DND-41 (cell line): ENCODE results near the gene PRKAR2B.
"Not testable (repeated sequence)": the region's sequence is repeated elsewhere in the genome, so short reads cannot be mapped to it uniquely, and the experiment has no call there.

Experiments
- ATAC-seq: fragments of 200-7000 bp; cut with Tn5 transposase; 3 replicates; pipeline ENCODE4 v1.9.1; 2021; ENCODE audit warnings: low read depth; ENCODE audit not compliant: insufficient read depth
- DNase-seq: peaks from one replicate; pipeline ENCODE4 v3.0.0-alpha.2; 2020
- H2AFZ ChIP-seq: 2 replicates; pipeline ENCODE4 v1.6.0; 2012; ENCODE audit warnings: low read depth, low read length
- H3K27ac ChIP-seq: 2 replicates; pipeline ENCODE4 v1.5.1; 2012; ENCODE audit warnings: low read length, inconsistent platforms
- H3K27me3 ChIP-seq: fragments of 200-600 bp; sonication (generic); 2 replicates; pipeline ENCODE4 v1.6.0; 2012; ENCODE audit warnings: low read length, mild to moderate bottlenecking, inconsistent platforms; ENCODE audit not compliant: insufficient read depth, poor library complexity
- H3K36me3 ChIP-seq: 2 replicates; pipeline ENCODE4 v1.5.1; 2012; ENCODE audit warnings: low read length, inconsistent platforms; ENCODE audit not compliant: insufficient read depth
- H3K4me1 ChIP-seq: 2 replicates; pipeline ENCODE4 v1.5.1; 2012; ENCODE audit warnings: mild to moderate bottlenecking, low read length; ENCODE audit not compliant: insufficient read depth
- H3K4me2 ChIP-seq: 2 replicates; pipeline ENCODE4 v1.6.0; 2012; ENCODE audit warnings: mild to moderate bottlenecking, moderate library complexity, low read length, inconsistent platforms; ENCODE audit not compliant: insufficient read depth
- H3K4me3 ChIP-seq, 2 experiments: fragments of 200-600 bp in 1 of 2; shearing (Covaris generic) in 1 of 2; 2 replicates each; pipeline ENCODE4 v1.5.1; 2012 to 2016; ENCODE audit warnings: inconsistent platforms in 2 of 2, low read length in 2 of 2, mild to moderate bottlenecking in 2 of 2, low read depth in 1 of 2, moderate library complexity in 1 of 2
- H3K79me2 ChIP-seq: 2 replicates; pipeline ENCODE4 v1.6.0; 2012; ENCODE audit warnings: low read length, inconsistent platforms; ENCODE audit not compliant: insufficient read depth
- H3K9ac ChIP-seq: 2 replicates; pipeline ENCODE4 v1.6.0; 2012; ENCODE audit warnings: low read depth, mild to moderate bottlenecking, inconsistent platforms, low read length, moderate library complexity
- H3K9me3 ChIP-seq: 2 replicates; pipeline ENCODE4 v1.5.1; 2012; ENCODE audit warnings: low read length, moderate library complexity, mild to moderate bottlenecking, inconsistent platforms; ENCODE audit not compliant: insufficient read depth, severe bottlenecking
- H4K20me1 ChIP-seq: 2 replicates; pipeline ENCODE4 v1.6.0; 2012; ENCODE audit warnings: low read length; ENCODE audit not compliant: insufficient read depth
- EZH2 ChIP-seq: IDR thresholded peaks from 3 replicates; pipeline ENCODE4 v1.6.1; 2012; ENCODE audit warnings: borderline replicate concordance, low read depth, mild to moderate bottlenecking, moderate library complexity, low read length, inconsistent platforms; ENCODE audit not compliant: severe bottlenecking
- TF ChIP-seq, protein P1 (sequence below): IDR thresholded peaks from 2 replicates; pipeline ENCODE4 v1.5.1; 2012; ENCODE audit warnings: borderline replicate concordance, low read length, moderate library complexity, mild to moderate bottlenecking; ENCODE audit not compliant: poor library complexity, severe bottlenecking; ENCODE audit errors: extremely low read depth

Gene PRKAR2B

GRCh38 chr7:107090457-107090856 lies 46.0 kb downstream of the PRKAR2B start:
- H3K4me2 ChIP-seq: no peak overlapping the region
- H3K9me3 ChIP-seq: no peaks in the 10 kb centered on the region
- H4K20me1 ChIP-seq: no peaks in the 10 kb centered on the region
- no peak for ATAC-seq
- no peaks in the 10 kb centered on the region for H3K36me3 ChIP-seq
- no peak for DNase-seq
- H3K4me1 ChIP-seq: no peaks in the 10 kb centered on the region
- H3K9ac ChIP-seq: no peak overlapping the region
- H3K79me2 ChIP-seq: no peaks in the 10 kb centered on the region
- H3K27me3 ChIP-seq: peaks cover 4% of the 10 kb centered on the region
- no peak overlapping the region for H2AFZ ChIP-seq
- no peak overlapping the region for H3K27ac ChIP-seq
- no peak overlapping the region for H3K4me3 ChIP-seq
- TF ChIP-seq, protein P1, sequence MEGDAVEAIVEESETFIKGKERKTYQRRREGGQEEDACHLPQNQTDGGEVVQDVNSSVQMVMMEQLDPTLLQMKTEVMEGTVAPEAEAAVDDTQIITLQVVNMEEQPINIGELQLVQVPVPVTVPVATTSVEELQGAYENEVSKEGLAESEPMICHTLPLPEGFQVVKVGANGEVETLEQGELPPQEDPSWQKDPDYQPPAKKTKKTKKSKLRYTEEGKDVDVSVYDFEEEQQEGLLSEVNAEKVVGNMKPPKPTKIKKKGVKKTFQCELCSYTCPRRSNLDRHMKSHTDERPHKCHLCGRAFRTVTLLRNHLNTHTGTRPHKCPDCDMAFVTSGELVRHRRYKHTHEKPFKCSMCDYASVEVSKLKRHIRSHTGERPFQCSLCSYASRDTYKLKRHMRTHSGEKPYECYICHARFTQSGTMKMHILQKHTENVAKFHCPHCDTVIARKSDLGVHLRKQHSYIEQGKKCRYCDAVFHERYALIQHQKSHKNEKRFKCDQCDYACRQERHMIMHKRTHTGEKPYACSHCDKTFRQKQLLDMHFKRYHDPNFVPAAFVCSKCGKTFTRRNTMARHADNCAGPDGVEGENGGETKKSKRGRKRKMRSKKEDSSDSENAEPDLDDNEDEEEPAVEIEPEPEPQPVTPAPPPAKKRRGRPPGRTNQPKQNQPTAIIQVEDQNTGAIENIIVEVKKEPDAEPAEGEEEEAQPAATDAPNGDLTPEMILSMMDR: no peak
- no peak for TF ChIP-seq EZH2

DNA sequence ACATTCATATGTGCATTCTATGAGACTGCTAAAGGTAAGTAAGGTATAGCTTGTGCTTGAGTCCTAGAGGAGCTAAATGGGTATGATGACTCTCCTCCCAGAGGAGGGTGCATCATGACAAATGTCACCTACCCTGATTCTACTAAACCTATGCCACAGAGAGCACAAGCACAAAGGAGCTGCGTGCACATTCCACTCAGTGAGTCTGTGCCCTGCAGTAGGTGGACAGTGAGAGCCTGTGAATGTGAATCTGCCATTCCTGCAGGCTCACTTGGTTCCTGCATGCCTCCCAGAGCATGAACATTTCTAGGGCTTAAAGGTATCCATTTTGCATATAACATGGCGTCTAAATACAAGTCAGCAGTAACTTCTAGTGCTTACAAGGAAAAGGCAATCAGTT lies 46.8 kb downstream of the PRKAR2B start:
- H3K27me3 ChIP-seq: peaks cover 4% of the 10 kb centered on the region
- H4K20me1 ChIP-seq: no peaks in the 10 kb centered on the region
- no peak for ATAC-seq
- no peak overlapping the region for H3K9ac ChIP-seq
- no peak for DNase-seq
- H2AFZ ChIP-seq: no peak overlapping the region
- H3K4me3 ChIP-seq: no peak overlapping the region
- H3K4me2 ChIP-seq: no peak overlapping the region
- TF ChIP-seq, protein P1: no peak
- TF ChIP-seq EZH2: no peak
- H3K9me3 ChIP-seq: no peaks in the 10 kb centered on the region
- H3K36me3 ChIP-seq: no peaks in the 10 kb centered on the region
- no peaks in the 10 kb centered on the region for H3K79me2 ChIP-seq
- no peaks in the 10 kb centered on the region for H3K4me1 ChIP-seq
- no peak overlapping the region for H3K27ac ChIP-seq

DNA sequence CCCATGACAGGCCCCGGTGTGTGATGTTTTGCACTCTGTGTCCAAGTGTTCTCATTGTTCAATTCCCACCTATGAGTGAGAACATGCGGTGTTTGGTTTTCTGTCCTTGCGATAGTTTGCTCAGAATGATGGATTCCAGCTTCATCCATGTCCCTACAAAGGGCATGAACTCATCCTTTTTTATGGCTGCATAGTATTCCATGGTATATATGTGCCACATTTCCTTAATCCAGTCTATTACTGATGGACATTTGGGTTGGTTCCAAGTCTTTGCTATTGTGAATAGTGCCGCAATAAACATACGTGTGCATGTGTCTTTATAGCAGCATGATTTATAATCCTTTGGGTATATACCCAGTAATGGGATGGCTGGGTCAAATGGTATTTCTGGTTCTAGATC lies 49.2 kb downstream of the PRKAR2B start:
- not testable (repeated sequence) for H3K9me3 ChIP-seq, H3K4me3 ChIP-seq, H3K27me3 ChIP-seq, DNase-seq, H3K36me3 ChIP-seq, H3K4me1 ChIP-seq, H4K20me1 ChIP-seq, H3K4me2 ChIP-seq, ATAC-seq, H2AFZ ChIP-seq, H3K27ac ChIP-seq, H3K79me2 ChIP-seq, H3K9ac ChIP-seq

DNA sequence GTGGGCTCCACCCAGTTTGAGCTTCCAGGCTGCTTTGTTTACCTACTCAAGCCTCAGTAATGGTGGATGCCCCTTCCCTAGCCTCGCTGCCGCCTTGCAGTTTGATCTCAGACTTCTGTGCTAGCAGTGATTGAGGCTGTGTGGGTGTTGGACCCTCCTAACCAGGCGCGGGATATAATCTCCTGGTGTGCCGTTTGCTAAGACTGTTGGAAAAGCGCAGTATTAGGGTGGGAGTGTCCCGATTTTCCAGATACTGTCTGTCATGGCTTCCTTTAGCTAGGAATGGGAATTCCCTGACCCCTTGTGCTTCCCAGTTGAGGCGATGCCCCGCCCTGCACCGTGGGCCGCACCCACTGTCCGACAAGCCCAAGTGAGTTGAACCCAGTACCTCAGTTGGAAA lies 54.6 kb downstream of the PRKAR2B start:
- H3K9ac ChIP-seq, H3K36me3 ChIP-seq, H3K27me3 ChIP-seq, H3K4me2 ChIP-seq, H3K4me3 ChIP-seq, ATAC-seq, H3K4me1 ChIP-seq, H4K20me1 ChIP-seq, H3K9me3 ChIP-seq, H3K27ac ChIP-seq, H2AFZ ChIP-seq, DNase-seq, H3K79me2 ChIP-seq: not testable (repeated sequence)

- Histone ChIP-seq H3K9me3 (peaks cover 2% of the 10 kb centered on the region), H3K4me1 (no peaks in the 10 kb centered on the region), H3K4me2 (no peak overlapping the region), H2AFZ (no peak overlapping the region), H3K9ac (no peak overlapping the region), H3K27me3 (no peaks in the 10 kb centered on the region), H3K4me3 (no peak overlapping the region), H3K36me3 (no peaks in the 10 kb centered on the region), H3K27ac (no peak overlapping the region), H4K20me1 (no peaks in the 10 kb centered on the region), H3K79me2 (no peaks in the 10 kb centered on the region)
- ATAC-seq: no peak
- no peak for TF ChIP-seq EZH2
- TF ChIP-seq, protein P1: no peak
- no peak for DNase-seq
Observed at GRCh38 chr7:107100824-107101223, 56.3 kb downstream of the PRKAR2B start.
